ENCODE results near the gene ALX4.

GRCh38 chr11:44344921-44345320 lies 35.0 kb upstream of the ALX4 start:
- TF ChIP-seq EZH2 (IDR thresholded peaks at IDR 0.05; ENCODE audit: low read depth, unreplicated experiment) (no peak), POLR2AphosphoS5 (IDR thresholded peaks at IDR 0.05; ENCODE audit: low read depth) (no peak), REST (IDR thresholded peaks at IDR 0.05; ENCODE audit: unreplicated experiment) (no peak), JUNB (IDR thresholded peaks at IDR 0.05; ENCODE audit: unreplicated experiment) (no peak)
- TF ChIP-seq, protein P1, sequence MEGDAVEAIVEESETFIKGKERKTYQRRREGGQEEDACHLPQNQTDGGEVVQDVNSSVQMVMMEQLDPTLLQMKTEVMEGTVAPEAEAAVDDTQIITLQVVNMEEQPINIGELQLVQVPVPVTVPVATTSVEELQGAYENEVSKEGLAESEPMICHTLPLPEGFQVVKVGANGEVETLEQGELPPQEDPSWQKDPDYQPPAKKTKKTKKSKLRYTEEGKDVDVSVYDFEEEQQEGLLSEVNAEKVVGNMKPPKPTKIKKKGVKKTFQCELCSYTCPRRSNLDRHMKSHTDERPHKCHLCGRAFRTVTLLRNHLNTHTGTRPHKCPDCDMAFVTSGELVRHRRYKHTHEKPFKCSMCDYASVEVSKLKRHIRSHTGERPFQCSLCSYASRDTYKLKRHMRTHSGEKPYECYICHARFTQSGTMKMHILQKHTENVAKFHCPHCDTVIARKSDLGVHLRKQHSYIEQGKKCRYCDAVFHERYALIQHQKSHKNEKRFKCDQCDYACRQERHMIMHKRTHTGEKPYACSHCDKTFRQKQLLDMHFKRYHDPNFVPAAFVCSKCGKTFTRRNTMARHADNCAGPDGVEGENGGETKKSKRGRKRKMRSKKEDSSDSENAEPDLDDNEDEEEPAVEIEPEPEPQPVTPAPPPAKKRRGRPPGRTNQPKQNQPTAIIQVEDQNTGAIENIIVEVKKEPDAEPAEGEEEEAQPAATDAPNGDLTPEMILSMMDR (conservative IDR thresholded peaks at IDR 0.05; ENCODE audit: low read depth in 2 of 2) = no peak
- TF ChIP-seq, protein P2, sequence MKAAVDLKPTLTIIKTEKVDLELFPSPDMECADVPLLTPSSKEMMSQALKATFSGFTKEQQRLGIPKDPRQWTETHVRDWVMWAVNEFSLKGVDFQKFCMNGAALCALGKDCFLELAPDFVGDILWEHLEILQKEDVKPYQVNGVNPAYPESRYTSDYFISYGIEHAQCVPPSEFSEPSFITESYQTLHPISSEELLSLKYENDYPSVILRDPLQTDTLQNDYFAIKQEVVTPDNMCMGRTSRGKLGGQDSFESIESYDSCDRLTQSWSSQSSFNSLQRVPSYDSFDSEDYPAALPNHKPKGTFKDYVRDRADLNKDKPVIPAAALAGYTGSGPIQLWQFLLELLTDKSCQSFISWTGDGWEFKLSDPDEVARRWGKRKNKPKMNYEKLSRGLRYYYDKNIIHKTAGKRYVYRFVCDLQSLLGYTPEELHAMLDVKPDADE (IDR thresholded peaks at IDR 0.05) = no peak

All from GM23338 (cell line).